Astrocyte (in vitro differentiated cells and primary cell): ENCODE data around the gene CYLC2.

Source experiments
- EZH2 ChIP-seq: IDR thresholded peaks from 2 replicates; pipeline ENCODE4 v1.6.1; 2012; ENCODE audit warnings: mild to moderate bottlenecking, low read length, inconsistent platforms; ENCODE audit not compliant: insufficient read depth
- TF ChIP-seq, protein P1 (sequence below): IDR thresholded peaks from 2 replicates; pipeline ENCODE4 v1.5.1; 2011; ENCODE audit warnings: low read depth, mild to moderate bottlenecking, inconsistent platforms, low read length, moderate library complexity; ENCODE audit not compliant: insufficient read depth

DNA sequence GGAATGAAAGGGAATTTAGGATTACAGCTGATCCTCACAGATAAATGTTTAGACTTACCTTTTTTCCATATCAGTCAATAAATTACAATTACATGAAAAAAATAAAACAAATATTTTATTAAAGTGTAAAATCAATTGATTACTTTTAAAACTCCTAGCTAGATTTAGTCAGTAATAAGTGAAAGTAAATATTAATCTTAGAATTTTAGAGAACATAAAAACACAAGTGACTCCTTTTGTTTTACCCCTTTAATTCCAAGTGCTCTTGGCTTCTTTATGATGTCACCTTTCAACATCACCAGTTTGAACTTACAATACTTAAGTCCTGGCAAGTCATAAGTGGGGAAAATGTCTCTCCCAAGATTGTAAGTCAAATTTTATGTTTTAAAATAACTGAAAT, at the start of gene CYLC2:
- TF ChIP-seq EZH2 = no peak
- TF ChIP-seq, protein P1, sequence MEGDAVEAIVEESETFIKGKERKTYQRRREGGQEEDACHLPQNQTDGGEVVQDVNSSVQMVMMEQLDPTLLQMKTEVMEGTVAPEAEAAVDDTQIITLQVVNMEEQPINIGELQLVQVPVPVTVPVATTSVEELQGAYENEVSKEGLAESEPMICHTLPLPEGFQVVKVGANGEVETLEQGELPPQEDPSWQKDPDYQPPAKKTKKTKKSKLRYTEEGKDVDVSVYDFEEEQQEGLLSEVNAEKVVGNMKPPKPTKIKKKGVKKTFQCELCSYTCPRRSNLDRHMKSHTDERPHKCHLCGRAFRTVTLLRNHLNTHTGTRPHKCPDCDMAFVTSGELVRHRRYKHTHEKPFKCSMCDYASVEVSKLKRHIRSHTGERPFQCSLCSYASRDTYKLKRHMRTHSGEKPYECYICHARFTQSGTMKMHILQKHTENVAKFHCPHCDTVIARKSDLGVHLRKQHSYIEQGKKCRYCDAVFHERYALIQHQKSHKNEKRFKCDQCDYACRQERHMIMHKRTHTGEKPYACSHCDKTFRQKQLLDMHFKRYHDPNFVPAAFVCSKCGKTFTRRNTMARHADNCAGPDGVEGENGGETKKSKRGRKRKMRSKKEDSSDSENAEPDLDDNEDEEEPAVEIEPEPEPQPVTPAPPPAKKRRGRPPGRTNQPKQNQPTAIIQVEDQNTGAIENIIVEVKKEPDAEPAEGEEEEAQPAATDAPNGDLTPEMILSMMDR = no peak
